HepG2 (cell line): ENCODE measurements around the gene FEM1B. TPM values are rescaled to one million over a fixed set of nuclear protein-coding genes. Genes with fewer than 3 reads are reported as not detected.

Source experiments
- BRD4 ChIP-seq: sonication (generic); formaldehyde crosslinking; IDR thresholded peaks from 2 replicates; pipeline ENCODE4 v1.4.0; 2020; ENCODE audit warnings: missing genetic modification reagents
- ESRRA ChIP-seq: sonication (generic); formaldehyde crosslinking; IDR thresholded peaks from 2 replicates; pipeline ENCODE4 v1.5.1; 2020; ENCODE audit warnings: mild to moderate bottlenecking, low read depth, missing genetic modification reagents
- FOXO1 ChIP-seq: sonication (generic); formaldehyde crosslinking; IDR thresholded peaks from 2 replicates; pipeline ENCODE4 v1.4.0; 2020; ENCODE audit warnings: missing genetic modification reagents
- GLMP ChIP-seq: sonication (generic); formaldehyde crosslinking; IDR thresholded peaks from 2 replicates; pipeline ENCODE4 v1.9.0; 2021; ENCODE audit warnings: missing genetic modification reagents, mild to moderate bottlenecking, borderline replicate concordance
- NCOA2 ChIP-seq: sonication (generic); formaldehyde crosslinking; IDR thresholded peaks from 2 replicates; pipeline ENCODE4 v1.8.0; 2022; ENCODE audit warnings: inconsistent platforms
- NFE2L1 ChIP-seq: sonication (generic); formaldehyde crosslinking; IDR thresholded peaks from 2 replicates; pipeline ENCODE4 v1.4.0; 2020; ENCODE audit warnings: missing genetic modification reagents, mild to moderate bottlenecking, borderline replicate concordance
- NFKBIZ ChIP-seq: IDR thresholded peaks from 2 replicates; pipeline ENCODE4 v1.6.1; 2018; ENCODE audit warnings: missing genetic modification reagents, missing compliant biosample characterization
- PRDM15 ChIP-seq: sonication (generic); formaldehyde crosslinking; IDR thresholded peaks from 2 replicates; pipeline ENCODE4 v1.4.0; 2020; ENCODE audit warnings: missing genetic modification reagents
- RFXANK ChIP-seq: IDR thresholded peaks from 2 replicates; pipeline ENCODE4 v1.6.1; 2016
- SUZ12 ChIP-seq: fragments of 150-350 bp; IDR thresholded peaks from 2 replicates; pipeline ENCODE4 v1.6.1; 2014; ENCODE audit warnings: low read depth, low read length
- TBX3 ChIP-seq: fragments of 450-650 bp; IDR thresholded peaks from 2 replicates; pipeline ENCODE4 v1.6.1; 2017; ENCODE audit warnings: antibody characterized with exemption, mild to moderate bottlenecking, inconsistent platforms, borderline replicate concordance
- TEAD3 ChIP-seq: optimal IDR thresholded peaks from 2 replicates; pipeline ENCODE3; 2016; ENCODE audit warnings: borderline replicate concordance
- TP53 ChIP-seq: sonication (generic); formaldehyde crosslinking; conservative IDR thresholded peaks from 2 replicates; pipeline ENCODE4 v1.4.0; 2020; ENCODE audit warnings: missing genetic modification reagents
- ZC3H4 ChIP-seq: sonication (generic); formaldehyde crosslinking; IDR thresholded peaks from 2 replicates; pipeline ENCODE4 v1.4.0; 2020; ENCODE audit warnings: missing genetic modification reagents, borderline replicate concordance
- ZNF558 ChIP-seq: sonication (generic); formaldehyde crosslinking; IDR thresholded peaks from 2 replicates; pipeline ENCODE4 v1.9.0; 2022; ENCODE audit warnings: mild to moderate bottlenecking, missing genetic modification reagents, borderline replicate concordance
- ZNF646 ChIP-seq: sonication (generic); formaldehyde crosslinking; IDR thresholded peaks from 2 replicates; pipeline ENCODE4 v1.9.0; 2021; ENCODE audit warnings: mild to moderate bottlenecking, missing genetic modification reagents
- polyA plus RNA-seq, 8 experiments: library from polyadenylated mRNA; depleted of rRNA in 3 of 8; stranded (reverse) in 7 of 8; unstranded in 1 of 8; fragments of >200 nt; fragmentation: Illumina TruSeq in 4 of 8; extraction: Trizol in 4 of 8; gene quantifications; 2 replicates each; pipeline versions ENCODE4 v1.2.1 to v1.2.3, GENCODE V29; 2011 to 2016; ENCODE audit warnings: low read depth in 4 of 8, missing spikeins in 1 of 8, mixed read lengths in 1 of 8; ENCODE audit not compliant: insufficient read depth in 1 of 8
- total RNA-seq, 5 experiments: library from RNA; depleted of rRNA; stranded (reverse); fragments of >200 nt; fragmentation: Illumina TruSeq; extraction: Trizol; gene quantifications; 2 replicates each; pipeline ENCODE4 v1.2.3, GENCODE V29; 2016; ENCODE audit warnings: low read depth in 1 of 5

FEM1B gene
- total and polyA plus RNA-seq, 2 of the 13 experiments (the other 11 are each of a cell fraction or from before 2014, with no cell fraction given): 38.1 to 40.0 TPM

DNA sequence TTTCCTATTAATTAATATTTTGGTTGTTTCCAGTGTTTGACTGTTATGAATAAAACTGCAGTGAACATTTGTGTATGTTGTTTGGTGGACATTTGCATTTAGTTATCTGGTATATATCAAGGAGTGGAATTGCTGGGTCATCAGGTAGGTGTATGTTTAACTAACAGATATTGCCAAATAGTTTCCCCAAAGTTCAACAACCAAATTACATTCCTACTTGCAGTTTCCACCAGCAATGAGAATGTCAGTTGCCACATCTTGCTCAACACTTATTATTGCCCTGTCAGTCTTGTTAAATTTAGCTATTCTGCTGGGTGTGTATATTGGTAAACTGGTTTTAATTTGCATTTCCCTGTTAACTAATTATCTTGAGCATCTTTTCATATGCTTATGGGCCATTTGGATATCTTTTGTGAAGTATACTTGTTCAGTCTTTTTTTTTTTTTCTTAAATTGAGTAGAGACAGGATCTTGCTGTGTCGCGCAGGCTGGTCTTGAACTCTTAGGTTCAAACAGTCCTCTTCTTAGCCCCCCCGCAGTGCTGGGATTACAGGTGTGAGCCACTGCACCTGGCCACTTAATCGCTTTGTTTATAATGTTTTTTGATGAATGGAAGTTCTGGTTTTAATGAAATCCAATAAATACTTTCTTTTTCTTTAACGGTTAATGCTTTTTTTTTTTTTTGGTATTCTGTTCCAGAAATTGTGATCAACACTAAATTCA, 7.9 kb downstream of the FEM1B start (continued):
- TF ChIP-seq PRDM15 (CRISPR knock-in tag): no peak
- no peak for TF ChIP-seq NFE2L1 (CRISPR knock-in tag)
- TF ChIP-seq ZNF558 (CRISPR knock-in tag): no peak
- TF ChIP-seq ZC3H4 (CRISPR knock-in tag): no peak
- TF ChIP-seq BRD4 (CRISPR knock-in tag): no peak
- TF ChIP-seq SUZ12: no peak
- TF ChIP-seq TEAD3 (CRISPR knock-in tag): peak; percentile 92
- TF ChIP-seq NCOA2 (CRISPR knock-in tag): peak; percentile 48; the same call in 1 of the 2 replicates
- no peak for TF ChIP-seq RFXANK (CRISPR knock-in tag)
- TF ChIP-seq ESRRA: no peak
- peak; percentile 24; the same call in 1 of the 2 replicates for TF ChIP-seq FOXO1 (CRISPR knock-in tag)
- TF ChIP-seq TBX3: no peak
- 0 out of 2 replicates have a peak, but pooled peaks have one; percentile 25 for TF ChIP-seq NFKBIZ (CRISPR knock-in tag)
- no peak for TF ChIP-seq TP53 (CRISPR knock-in tag)
- TF ChIP-seq ZNF646 (CRISPR knock-in tag): no peak
- TF ChIP-seq GLMP (CRISPR knock-in tag): no peak
